Suppressor macrophage (primary cell): Measurements from ENCODE around the gene PTPRM.

ENCODE experiments used
- DNase-seq, 4 experiments: peaks; one replicate each; pipeline ENCODE4 v3.0.0-alpha.2; 2020 to 2022

Gene PTPRM

GRCh38 chr18:7902399-7902839, 335.3 kb downstream of the PTPRM start:
- no peak for DNase-seq

- DNase-seq, result no peak
Measured at GRCh38 chr18:7904529-7904928, 337.4 kb downstream of the PTPRM start.

- DNase-seq, result no peak
Measured at GRCh38 chr18:7908681-7909299, 341.7 kb downstream of the PTPRM start.

- no peak for DNase-seq
Measured at GRCh38 chr18:7914834-7915670, 347.9 kb downstream of the PTPRM start.

- DNase-seq, result no peak
Measured at GRCh38 chr18:7918701-7919100, 351.6 kb downstream of the PTPRM start.

- no peak for DNase-seq
Measured at GRCh38 chr18:7919565-7919964, 352.4 kb downstream of the PTPRM start.

GRCh38 chr18:7921938-7922587, 354.9 kb downstream of the PTPRM start:
- DNase-seq, result no peak

GRCh38 chr18:7923105-7923504, 356.0 kb downstream of the PTPRM start:
- no peak for DNase-seq

- DNase-seq, result no peak
Measured at GRCh38 chr18:7924616-7925015, 357.5 kb downstream of the PTPRM start.

GRCh38 chr18:7926526-7926925, 359.4 kb downstream of the PTPRM start:
- no peak for DNase-seq

- no peak for DNase-seq
Measured at GRCh38 chr18:7927119-7927518, 360.0 kb downstream of the PTPRM start.

GRCh38 chr18:7931763-7932162, 364.6 kb downstream of the PTPRM start:
- no peak for DNase-seq

- no peak for DNase-seq
Measured at GRCh38 chr18:7937268-7937667, 370.2 kb downstream of the PTPRM start.

- DNase-seq, result no peak
Measured at GRCh38 chr18:7939521-7939920, 372.4 kb downstream of the PTPRM start.

- no peak for DNase-seq
Measured at GRCh38 chr18:7940379-7940778, 373.3 kb downstream of the PTPRM start.

- DNase-seq, result no peak
Measured at GRCh38 chr18:7940971-7941370, 373.9 kb downstream of the PTPRM start.

GRCh38 chr18:7941533-7941932, 374.4 kb downstream of the PTPRM start:
- no peak for DNase-seq

- DNase-seq, result no peak
Measured at GRCh38 chr18:7945882-7946281, 378.8 kb downstream of the PTPRM start.

GRCh38 chr18:7946734-7947377, 379.7 kb downstream of the PTPRM start:
- DNase-seq, result peak in 1 of 4 experiments; percentile 3

- no peak for DNase-seq
Measured at GRCh38 chr18:7950380-7951136, 383.4 kb downstream of the PTPRM start.

GRCh38 chr18:7953095-7953958, 386.2 kb downstream of the PTPRM start:
- no peak for DNase-seq
